Right lobe of liver (tissue), 4 donors: Measurements from ENCODE around the gene LHX4.

ENCODE experiments used
- POLR2A ChIP-seq: fragments of 450-650 bp; IDR thresholded peaks from one replicate; pipeline ENCODE4 v1.6.1; 2017; ENCODE audit warnings: antibody characterized with exemption, mild to moderate bottlenecking
- TF ChIP-seq, protein P1 (sequence below), 4 donors: fragments of 200-600 bp in 3 of 4; fragments of 450-650 bp in 1 of 4; IDR thresholded peaks; one replicate each; pipeline versions ENCODE4 v1.5.1 to v1.8.0; 2016 to 2022; ENCODE audit warnings: antibody characterized with exemption in 4 of 4, mild to moderate bottlenecking in 2 of 4
- donor health status: DM: no; HTN: no; CAD: no.
- donor health status: DM: no; HTN: no; CAD: no.
- donor health status: DM: no; HTN: yes; CAD: no.

DNA sequence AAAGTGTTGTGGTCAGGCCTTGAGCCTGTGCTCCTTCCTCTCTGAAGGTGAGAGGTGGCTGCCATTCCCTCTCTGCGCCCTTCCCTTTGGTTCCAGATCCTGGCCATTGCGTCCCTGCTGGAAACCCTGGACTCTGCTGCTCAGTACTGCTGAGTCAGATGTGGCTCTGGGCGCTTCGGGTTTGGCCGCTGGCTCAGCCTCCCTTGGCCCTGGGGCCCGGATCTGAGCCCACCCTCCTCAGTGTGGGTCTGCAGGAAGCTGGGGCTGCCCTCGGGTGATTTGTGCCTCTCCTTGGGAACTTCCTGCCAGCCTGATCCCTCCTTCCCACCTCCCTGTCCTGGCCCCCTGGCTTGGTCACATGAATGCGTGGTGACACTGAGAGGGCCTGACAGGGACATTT is 43.2 kb upstream of the LHX4 start:
- no peak for TF ChIP-seq POLR2A
- TF ChIP-seq, protein P1, sequence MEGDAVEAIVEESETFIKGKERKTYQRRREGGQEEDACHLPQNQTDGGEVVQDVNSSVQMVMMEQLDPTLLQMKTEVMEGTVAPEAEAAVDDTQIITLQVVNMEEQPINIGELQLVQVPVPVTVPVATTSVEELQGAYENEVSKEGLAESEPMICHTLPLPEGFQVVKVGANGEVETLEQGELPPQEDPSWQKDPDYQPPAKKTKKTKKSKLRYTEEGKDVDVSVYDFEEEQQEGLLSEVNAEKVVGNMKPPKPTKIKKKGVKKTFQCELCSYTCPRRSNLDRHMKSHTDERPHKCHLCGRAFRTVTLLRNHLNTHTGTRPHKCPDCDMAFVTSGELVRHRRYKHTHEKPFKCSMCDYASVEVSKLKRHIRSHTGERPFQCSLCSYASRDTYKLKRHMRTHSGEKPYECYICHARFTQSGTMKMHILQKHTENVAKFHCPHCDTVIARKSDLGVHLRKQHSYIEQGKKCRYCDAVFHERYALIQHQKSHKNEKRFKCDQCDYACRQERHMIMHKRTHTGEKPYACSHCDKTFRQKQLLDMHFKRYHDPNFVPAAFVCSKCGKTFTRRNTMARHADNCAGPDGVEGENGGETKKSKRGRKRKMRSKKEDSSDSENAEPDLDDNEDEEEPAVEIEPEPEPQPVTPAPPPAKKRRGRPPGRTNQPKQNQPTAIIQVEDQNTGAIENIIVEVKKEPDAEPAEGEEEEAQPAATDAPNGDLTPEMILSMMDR (IDR thresholded peaks at IDR 0.05), result no peak
